ENCODE data around the gene MGAT4D. TPM values are rescaled to one million over a fixed set of nuclear protein-coding genes. Genes with fewer than 3 reads are reported as not detected.
"Not testable (repeated sequence)": the region's sequence is repeated elsewhere in the genome, so short reads cannot be mapped to it uniquely, and the experiment has no call there.

MGAT4D gene
- total RNA-seq, 2 experiments from 2014 or later, result not detected

DNA sequence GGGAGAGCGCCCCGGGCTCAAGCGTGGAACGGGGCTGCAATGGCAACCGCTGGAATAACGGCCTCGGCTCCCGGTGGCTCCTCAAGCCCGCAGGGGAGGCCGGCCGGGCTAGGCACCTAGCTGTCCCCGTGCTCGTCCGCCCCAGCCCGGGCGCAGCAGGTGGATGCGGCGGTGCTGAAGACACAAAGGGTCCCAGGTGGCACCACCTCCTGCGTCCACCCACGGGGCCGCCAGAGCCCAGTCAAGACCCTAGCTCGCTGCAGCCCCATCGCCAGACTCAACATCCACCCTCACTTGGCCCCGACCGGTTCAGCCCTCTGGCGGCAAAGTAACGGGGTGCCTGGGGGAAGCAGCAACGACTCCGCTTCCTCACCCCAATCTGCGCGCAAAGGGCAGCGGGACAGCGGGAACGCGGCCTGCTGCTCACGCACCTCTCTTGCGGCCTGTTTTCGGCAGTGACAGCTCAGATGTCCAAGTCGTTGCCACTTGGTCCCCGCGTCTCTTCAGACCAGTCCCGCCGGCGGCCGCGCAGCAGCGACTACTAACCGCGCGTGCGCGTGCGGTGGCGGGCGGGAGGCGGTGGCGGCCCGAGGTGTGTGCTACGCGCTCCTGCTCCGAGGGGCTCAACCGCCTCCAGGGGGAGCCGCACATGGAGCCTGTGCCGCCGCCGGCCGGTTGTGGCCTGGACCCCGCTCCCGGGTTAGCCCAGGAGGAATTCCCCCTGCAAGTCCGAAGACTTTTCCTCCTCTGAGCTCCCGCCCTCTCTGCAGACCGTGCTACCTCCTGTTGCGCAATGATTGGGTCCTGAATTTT, 70.8 kb downstream of the MGAT4D start, which contains the start of gene CLGN:
TSS of gene CLGN (minus strand) at position 543 of the 813 bp plus-strand sequence. CDS start 14,570 bp downstream, outside the sequence.
- H3K4me3 Mint-ChIP-seq, result peak within 1 kb of the TSS; percentile 76
- ChIA-PET POLR2A (no interaction called here), CTCF (interaction anchor here (0.7 to 1.5 kb wide), 4 partner anchors 10 to 183 kb away, joined by 3 to 4 read pairs (median 4); no protein-coding TSS in a partner anchor)
- no peaks in the 10 kb centered on the region for H3K9me3 Mint-ChIP-seq (ENCODE audit: insufficient read depth)
- peaks cover 51% of the 10 kb centered on the region for H3K27me3 Mint-ChIP-seq (ENCODE audit: low read depth)
- no peak within 1 kb of the TSS for H3K27ac Mint-ChIP-seq
- H3K4me1 Mint-ChIP-seq (ENCODE audit: low read depth), result peaks cover 10% of the 10 kb centered on the region
- DNase-seq (peak; percentile 65), ATAC-seq (peak; percentile 92)
- no peaks in the 10 kb centered on the region for H3K36me3 Mint-ChIP-seq (ENCODE audit: low read depth)

DNA sequence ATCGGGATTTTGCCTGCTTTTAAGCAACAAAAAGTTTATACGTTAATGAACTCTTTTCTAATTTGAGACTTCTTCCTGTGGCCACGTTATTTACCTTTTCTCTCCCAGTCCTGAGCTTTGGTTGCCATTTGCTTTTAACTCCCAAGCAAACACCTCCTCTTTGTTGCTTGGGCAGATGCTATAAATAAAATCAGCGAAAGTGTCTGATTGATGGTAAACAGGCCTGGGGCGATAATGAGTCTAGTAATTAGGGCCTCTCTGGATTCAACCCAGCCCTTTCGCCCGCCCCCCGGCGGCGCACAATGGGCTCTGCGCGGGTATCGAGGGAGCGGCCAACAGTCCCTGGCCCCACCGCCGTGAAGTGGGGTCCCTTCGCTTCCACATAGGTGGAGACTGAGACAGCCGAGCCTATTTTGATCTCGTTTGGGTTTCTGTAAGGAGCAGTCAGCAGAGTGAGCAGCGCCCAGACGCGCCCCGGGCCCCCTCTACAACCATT, 71.4 kb downstream of the MGAT4D start:
- peaks cover 52% of the 10 kb centered on the region for H3K27me3 Mint-ChIP-seq (ENCODE audit: low read depth)

DNA sequence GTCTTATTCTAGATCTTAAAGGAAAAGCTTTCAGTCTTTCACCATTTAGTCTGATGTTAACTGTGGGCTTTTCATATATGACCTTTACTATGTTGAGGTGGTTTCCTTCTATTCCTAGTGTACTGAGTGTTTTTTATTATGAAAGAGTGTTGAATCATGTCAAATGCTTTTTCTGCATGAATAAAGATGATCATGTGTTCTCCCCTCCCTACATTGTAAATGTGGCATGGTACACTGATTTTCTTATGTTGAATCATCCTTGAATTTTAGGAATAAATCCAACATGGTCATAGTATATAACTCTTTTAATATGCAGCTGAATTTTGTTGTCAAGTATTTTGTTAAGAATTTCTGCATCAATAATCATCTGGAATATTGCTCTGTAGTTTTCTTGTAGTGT, 75.0 kb downstream of the MGAT4D start:
- peaks cover 10% of the 10 kb centered on the region for H3K4me1 Mint-ChIP-seq (ENCODE audit: low read depth)
- peaks cover 50% of the 10 kb centered on the region for H3K27me3 Mint-ChIP-seq (ENCODE audit: low read depth)
- no peak overlapping the region for H3K4me3 Mint-ChIP-seq
- CTCF ChIA-PET, result no interaction called here
- POLR2A ChIA-PET, result no interaction called here
- no peaks in the 10 kb centered on the region for H3K36me3 Mint-ChIP-seq (ENCODE audit: low read depth)
- ATAC-seq (no peak), DNase-seq (no peak)
- H3K9me3 Mint-ChIP-seq (ENCODE audit: insufficient read depth), result no peaks in the 10 kb centered on the region
- no peak overlapping the region for H3K27ac Mint-ChIP-seq

More for the DNA sequence above, 71.4 kb downstream of the MGAT4D start:
- DNase-seq (no peak), ATAC-seq (peak; percentile 29)
- Mint-ChIP-seq H3K27ac (no peak overlapping the region), H3K36me3 (ENCODE audit: low read depth) (no peaks in the 10 kb centered on the region), H3K9me3 (ENCODE audit: insufficient read depth) (no peaks in the 10 kb centered on the region), H3K4me1 (ENCODE audit: low read depth) (peaks cover 10% of the 10 kb centered on the region), H3K4me3 (peak overlapping the region; percentile 76)
- POLR2A ChIA-PET, result no interaction called here
- CTCF ChIA-PET, result interaction anchor here (1.2 to 1.5 kb wide), 2 partner anchors 52 to 183 kb away, joined by 3 to 4 read pairs; no protein-coding TSS in a partner anchor

DNA sequence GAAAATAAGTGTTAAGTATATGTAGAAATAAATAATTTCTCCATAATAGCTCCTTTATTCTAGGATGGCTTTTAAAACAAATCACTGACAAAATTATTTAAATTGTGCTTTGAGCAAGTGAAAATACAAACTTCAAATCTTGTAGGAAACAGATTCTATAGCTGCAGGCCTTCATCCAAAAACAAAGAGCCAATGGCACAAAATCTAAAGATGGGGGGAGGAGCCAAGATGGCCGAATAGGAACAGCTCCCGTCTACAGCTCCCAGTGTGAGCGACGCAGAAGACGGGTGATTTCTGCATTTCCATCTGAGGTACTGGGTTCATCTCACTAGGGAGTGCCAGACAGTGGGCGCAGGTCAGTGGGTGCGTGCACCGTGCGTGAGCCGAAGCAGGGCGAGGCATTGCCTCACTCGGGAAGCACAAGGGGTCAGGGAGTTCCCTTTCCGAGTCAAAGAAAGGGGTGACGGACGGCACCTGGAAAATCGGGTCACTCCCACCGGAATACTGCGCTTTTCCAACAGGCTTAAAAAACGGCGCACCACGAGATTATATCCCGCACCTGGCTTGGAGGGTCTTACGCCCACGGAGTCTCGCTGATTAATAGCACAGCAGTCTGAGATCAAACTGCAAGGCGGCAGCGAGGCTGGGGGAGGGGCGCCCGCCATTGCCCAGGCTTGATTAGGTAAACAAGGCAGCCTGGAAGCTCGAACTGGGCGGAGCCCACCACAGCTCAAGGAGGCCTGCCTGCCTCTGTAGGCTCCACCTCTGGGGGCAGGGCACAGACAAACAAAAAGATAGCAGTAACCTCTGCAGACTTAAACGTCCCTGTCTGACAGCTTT, 84.7 kb downstream of the MGAT4D start:
- H3K4me3 Mint-ChIP-seq; POLR2A ChIA-PET; H3K36me3 Mint-ChIP-seq (ENCODE audit: low read depth); ATAC-seq; H3K4me1 Mint-ChIP-seq (ENCODE audit: low read depth); H3K27ac Mint-ChIP-seq; DNase-seq; H3K27me3 Mint-ChIP-seq (ENCODE audit: low read depth); H3K9me3 Mint-ChIP-seq (ENCODE audit: insufficient read depth): not testable (repeated sequence)
- CTCF ChIA-PET, result interaction anchor here (1.6 kb wide), 1 partner anchor 53 kb away, joined by 5 read pairs; no protein-coding TSS in a partner anchor

DNA sequence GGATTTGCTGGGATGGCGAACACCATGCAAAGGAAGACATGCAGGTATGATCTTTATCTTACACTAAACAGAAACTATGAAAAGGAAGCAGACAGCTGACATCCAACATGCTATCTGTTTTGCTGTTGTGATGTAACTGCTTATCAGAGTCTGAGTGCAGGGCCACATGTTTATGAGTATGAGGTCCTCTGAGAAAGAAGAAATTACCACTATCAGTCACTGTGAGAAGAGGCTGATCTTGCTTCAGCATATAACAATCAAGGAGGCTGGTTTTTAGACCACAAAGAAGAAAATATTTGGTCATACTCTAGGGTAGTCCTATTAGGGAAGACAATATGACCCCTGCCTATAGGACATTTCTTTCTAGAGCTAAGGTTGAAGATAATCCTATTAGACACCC, 89.1 kb downstream of the MGAT4D start:
- H3K27me3 Mint-ChIP-seq (ENCODE audit: low read depth), result peaks cover 13% of the 10 kb centered on the region
- H3K27ac Mint-ChIP-seq, result no peak overlapping the region
- ChIA-PET POLR2A (no interaction called here), CTCF (no interaction called here)
- no peaks in the 10 kb centered on the region for H3K9me3 Mint-ChIP-seq (ENCODE audit: insufficient read depth)
- H3K4me3 Mint-ChIP-seq, result no peak overlapping the region
- no peaks in the 10 kb centered on the region for H3K4me1 Mint-ChIP-seq (ENCODE audit: low read depth)
- ATAC-seq (no peak), DNase-seq (no peak)
- H3K36me3 Mint-ChIP-seq (ENCODE audit: low read depth), result no peaks in the 10 kb centered on the region

DNA sequence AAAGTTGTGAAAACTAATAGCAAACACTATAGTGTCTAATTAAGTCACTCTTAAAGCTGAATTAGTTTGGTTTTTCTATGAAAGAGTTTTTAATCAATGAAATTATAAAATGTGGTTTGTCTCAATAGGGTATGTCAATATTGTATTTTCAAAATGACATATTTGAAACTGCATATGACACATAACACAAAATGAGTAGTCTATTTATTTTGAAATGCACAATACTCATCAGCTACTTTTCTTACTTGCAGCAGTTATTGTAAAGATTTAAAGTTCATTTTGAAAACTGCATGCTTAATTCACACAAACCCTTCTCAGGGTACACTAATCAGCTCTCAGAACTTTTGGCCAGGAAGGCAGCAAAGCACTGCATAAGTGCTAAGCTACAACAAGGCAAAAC, 91.8 kb downstream of the MGAT4D start:
- no peaks in the 10 kb centered on the region for H3K4me1 Mint-ChIP-seq (ENCODE audit: low read depth)
- no peaks in the 10 kb centered on the region for H3K36me3 Mint-ChIP-seq (ENCODE audit: low read depth)
- no peak for DNase-seq
- no peak overlapping the region for H3K4me3 Mint-ChIP-seq
- H3K9me3 Mint-ChIP-seq (ENCODE audit: insufficient read depth), result no peaks in the 10 kb centered on the region
- H3K27ac Mint-ChIP-seq, result no peak overlapping the region
- CTCF ChIA-PET, result interaction anchor here (1.3 kb wide), 1 partner anchor 47 kb away, joined by 3 read pairs; no protein-coding TSS in a partner anchor
- POLR2A ChIA-PET, result no interaction called here
- H3K27me3 Mint-ChIP-seq (ENCODE audit: low read depth), result peaks cover 14% of the 10 kb centered on the region
- ATAC-seq, result no peak

GRCh38 chr4:140400111-140400510, 98.0 kb downstream of the MGAT4D start:
- ChIA-PET CTCF (no interaction called here), POLR2A (no interaction called here)
- no peaks in the 10 kb centered on the region for H3K9me3 Mint-ChIP-seq (ENCODE audit: insufficient read depth)
- H3K27me3 Mint-ChIP-seq (ENCODE audit: low read depth), result peaks cover 13% of the 10 kb centered on the region
- no peaks in the 10 kb centered on the region for H3K4me1 Mint-ChIP-seq (ENCODE audit: low read depth)
- no peak overlapping the region for H3K27ac Mint-ChIP-seq
- ATAC-seq (no peak), DNase-seq (no peak)
- no peak overlapping the region for H3K4me3 Mint-ChIP-seq
- H3K36me3 Mint-ChIP-seq (ENCODE audit: low read depth), result no peaks in the 10 kb centered on the region

GRCh38 chr4:140395668-140396067, 102.4 kb downstream of the MGAT4D start:
- ChIA-PET CTCF (no interaction called here), POLR2A (no interaction called here)
- DNase-seq, result no peak
- Mint-ChIP-seq H3K27ac (no peak overlapping the region), H3K9me3 (ENCODE audit: insufficient read depth) (no peaks in the 10 kb centered on the region), H3K36me3 (ENCODE audit: low read depth) (no peaks in the 10 kb centered on the region), H3K4me3 (no peak overlapping the region), H3K4me1 (ENCODE audit: low read depth) (no peaks in the 10 kb centered on the region), H3K27me3 (ENCODE audit: low read depth) (peaks cover 8% of the 10 kb centered on the region)
- ATAC-seq, result no peak

Other genes starting within 250 kb of the MGAT4D start
- gene SCOC, start 124.6 kb downstream of the MGAT4D start, total RNA-seq, result 10 to 100 TPM; 22.7 to 24.9 TPM
- under 1 TPM; 0.11 to 0.13 TPM for gene CLGN, start 70.6 kb downstream of the MGAT4D start, total RNA-seq
- gene ELMOD2, start 25.9 kb upstream of the MGAT4D start, total RNA-seq, result 10 to 100 TPM; 13.1 to 15.5 TPM
- not detected for gene UCP1, start 70.7 kb upstream of the MGAT4D start, total RNA-seq